Gastrocnemius medialis (tissue), 4 donors: ENCODE data around the gene ADAMTS10. TPM values are rescaled to one million over a fixed set of nuclear protein-coding genes. Genes with fewer than 3 reads are reported as not detected.
A peak's percentile ranks its signal among the peaks of the same experiment; 100 is the strongest.
"Not testable (repeated sequence)": the region's sequence is repeated elsewhere in the genome, so short reads cannot be mapped to it uniquely, and the experiment has no call there.

Experiments used
- ATAC-seq, 2 donors: fragments of 150-250 bp; one replicate each; pipeline ENCODE4 v1.9.1; 2016
- DNase-seq, 2 donors: peaks; one replicate each; pipeline ENCODE4 v3.0.0-alpha.2; 2019
- H3K27ac ChIP-seq, 4 donors: fragments of 200-600 bp; sonication (generic); 1 replicate in 1 of 4; 2 replicates in 3 of 4; pipeline ENCODE4 v1.5.1; 2016 to 2018; ENCODE audit warnings: mild to moderate bottlenecking in 2 of 4, moderate library complexity in 1 of 4
- H3K27me3 ChIP-seq, 3 donors: fragments of 200-600 bp; sonication (generic) in 2 of 3; 1 replicate in 1 of 3; 2 replicates in 2 of 3; pipeline versions ENCODE4 v1.5.1 to v1.6.0; 2016 to 2019; ENCODE audit warnings: mild to moderate bottlenecking in 1 of 3, moderate library complexity in 1 of 3
- H3K36me3 ChIP-seq, 2 donors: fragments of 200-600 bp; sonication (generic) in 1 of 2; one replicate each; pipeline ENCODE4 v1.5.1; 2017 to 2018
- H3K4me1 ChIP-seq, 2 donors: fragments of 200-600 bp; sonication (generic) in 1 of 2; one replicate each; pipeline ENCODE4 v1.5.1; 2016 to 2017; ENCODE audit warnings: mild to moderate bottlenecking in 2 of 2
- H3K4me3 ChIP-seq, 4 donors: fragments of 200-600 bp; sonication (generic) in 3 of 4; 1 replicate in 1 of 4; 2 replicates in 3 of 4; pipeline ENCODE4 v1.5.1; 2016 to 2019; ENCODE audit warnings: mild to moderate bottlenecking in 2 of 4
- H3K9me3 ChIP-seq, 3 donors: fragments of 200-600 bp; sonication (generic) in 2 of 3; 1 replicate in 1 of 3; 2 replicates in 2 of 3; pipeline ENCODE4 v1.5.1; 2016 to 2019
- POLR2A ChIP-seq, 2 donors: fragments of 450-650 bp; IDR thresholded peaks; one replicate each; pipeline ENCODE4 v1.6.1; 2017; ENCODE audit warnings: antibody characterized with exemption in 2 of 2, mild to moderate bottlenecking in 2 of 2, moderate library complexity in 2 of 2
- in situ Hi-C, 4 donors: fragments of 200-750 bp; cut with MboI; loops; one replicate each; pipeline versions ENCODE4 v1.15.0 to v1.8.0; 2017; ENCODE audit warnings: low sequenced_read_pairs in 4 of 4
- intact Hi-C: fragments of 100-400 bp; cut with DNase I; formaldehyde crosslinking; loops from one replicate; pipeline ENCODE4 v1.15.1; 2023; ENCODE audit warnings: low total_unique reads
- total RNA-seq, 4 donors: library from RNA; depleted of rRNA; stranded (reverse); fragments of >200 nt; gene quantifications; one replicate each; pipeline versions ENCODE4 v1.1.0 to v1.2.3, GENCODE V29; 2016
- TF ChIP-seq, protein P1 (sequence below), 5 experiments: fragments of 450-650 bp in 3 of 5; fragments of 200-600 bp in 2 of 5; sonication (generic) in 2 of 5; IDR thresholded peaks in 4 of 5; conservative IDR thresholded peaks in 1 of 5; 1 replicate in 4 of 5; 2 replicates in 1 of 5; pipeline ENCODE4 v1.5.1; 2016 to 2019; ENCODE audit warnings: antibody characterized with exemption in 5 of 5, mild to moderate bottlenecking in 3 of 5, moderate library complexity in 3 of 5

Gene ADAMTS10
- total RNA-seq, 4 donors from 2014 or later: 2.2 to 7.7 (median 3.6) TPM

DNA sequence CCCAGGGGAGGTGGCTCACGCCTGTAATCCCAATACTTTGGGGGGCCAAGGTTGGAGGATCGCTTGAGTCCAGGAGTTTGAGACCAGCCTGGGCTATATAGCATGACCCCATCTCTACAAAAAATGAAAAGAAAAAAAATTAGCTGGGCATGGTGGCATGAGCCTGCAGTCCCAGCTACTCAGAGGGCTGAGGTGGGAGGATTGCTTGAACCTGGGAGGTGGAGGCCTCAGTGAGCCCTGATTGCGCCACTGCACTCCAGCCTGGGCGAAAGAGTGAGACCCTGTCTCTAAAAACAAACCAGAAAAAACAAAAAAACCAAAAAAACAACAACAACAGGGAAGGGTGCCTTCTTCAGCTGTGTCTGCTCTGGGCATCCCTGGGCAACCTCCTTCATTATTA is 32.8 kb downstream of the ADAMTS10 start:
- Histone ChIP-seq H3K4me1 (no peaks in the 10 kb centered on the region), H3K27me3 (peaks cover 0 to 14% (median 11%) of the 10 kb centered on the region in 3 donors), H3K36me3 (no peaks in the 10 kb centered on the region), H3K9me3 (no peaks in the 10 kb centered on the region), H3K27ac (no peak overlapping the region), H3K4me3 (no peak overlapping the region)
- in situ Hi-C loops (no loop called here), intact Hi-C loops (loop anchor here (2.0 to 5.0 kb wide), 2 partner anchors 163 to 225 kb away; no protein-coding TSS in a partner anchor)
- no peak for TF ChIP-seq POLR2A (IDR thresholded peaks at IDR 0.05)
- TF ChIP-seq, protein P1, sequence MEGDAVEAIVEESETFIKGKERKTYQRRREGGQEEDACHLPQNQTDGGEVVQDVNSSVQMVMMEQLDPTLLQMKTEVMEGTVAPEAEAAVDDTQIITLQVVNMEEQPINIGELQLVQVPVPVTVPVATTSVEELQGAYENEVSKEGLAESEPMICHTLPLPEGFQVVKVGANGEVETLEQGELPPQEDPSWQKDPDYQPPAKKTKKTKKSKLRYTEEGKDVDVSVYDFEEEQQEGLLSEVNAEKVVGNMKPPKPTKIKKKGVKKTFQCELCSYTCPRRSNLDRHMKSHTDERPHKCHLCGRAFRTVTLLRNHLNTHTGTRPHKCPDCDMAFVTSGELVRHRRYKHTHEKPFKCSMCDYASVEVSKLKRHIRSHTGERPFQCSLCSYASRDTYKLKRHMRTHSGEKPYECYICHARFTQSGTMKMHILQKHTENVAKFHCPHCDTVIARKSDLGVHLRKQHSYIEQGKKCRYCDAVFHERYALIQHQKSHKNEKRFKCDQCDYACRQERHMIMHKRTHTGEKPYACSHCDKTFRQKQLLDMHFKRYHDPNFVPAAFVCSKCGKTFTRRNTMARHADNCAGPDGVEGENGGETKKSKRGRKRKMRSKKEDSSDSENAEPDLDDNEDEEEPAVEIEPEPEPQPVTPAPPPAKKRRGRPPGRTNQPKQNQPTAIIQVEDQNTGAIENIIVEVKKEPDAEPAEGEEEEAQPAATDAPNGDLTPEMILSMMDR (IDR thresholded peaks at IDR 0.05 in 4 of 5, conservative IDR thresholded peaks at IDR 0.05 in 1 of 5): no peak
- no peak for ATAC-seq
- no peak for DNase-seq

DNA sequence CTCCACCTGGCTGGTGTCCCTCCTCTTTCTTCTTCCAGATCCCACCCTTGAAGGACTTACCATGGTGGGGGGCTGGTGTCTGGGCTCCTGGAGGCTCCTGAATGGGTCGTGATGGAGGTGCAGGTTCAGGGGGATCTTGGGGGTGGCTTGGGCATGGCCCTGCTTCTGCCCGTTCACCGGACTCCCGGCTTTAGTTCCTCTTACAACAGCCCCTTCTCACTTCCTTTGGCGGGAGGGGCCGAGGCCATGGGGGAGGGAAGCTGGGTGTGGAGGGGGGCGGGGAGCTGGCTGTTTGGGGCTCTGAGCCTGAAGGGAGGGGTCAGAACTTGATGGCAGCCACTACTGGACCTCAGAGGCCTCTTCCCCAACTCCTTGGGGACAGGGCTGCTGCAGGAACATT is 33.3 kb downstream of the ADAMTS10 start, which contains the start of gene MYO1F:
MYO1F (minus strand) TSS at position 196 of the 400 bp plus-strand sequence; CDS start at position 63, 133 bp downstream.
- in situ Hi-C loops: no loop called here
- DNase-seq (peak in 1 of 2 donors; percentile 33), ATAC-seq (no peak)
- peaks cover 0 to 14% (median 11%) of the 10 kb centered on the region in 3 donors for H3K27me3 ChIP-seq
- H3K9me3 ChIP-seq: no peaks in the 10 kb centered on the region
- H3K4me3 ChIP-seq: peak within 1 kb of the TSS in 2 of 4 donors; percentile 28 to 41
- TF ChIP-seq, protein P1 (IDR thresholded peaks at IDR 0.05 in 4 of 5, conservative IDR thresholded peaks at IDR 0.05 in 1 of 5): no peak
- TF ChIP-seq POLR2A (IDR thresholded peaks at IDR 0.05): no peak
- no peaks in the 10 kb centered on the region for H3K36me3 ChIP-seq
- peak within 1 kb of the TSS in 1 of 4 donors; percentile 22 for H3K27ac ChIP-seq
- H3K4me1 ChIP-seq: no peaks in the 10 kb centered on the region
- intact Hi-C loops: loop anchor here (5.0 kb wide), 1 partner anchor 225 kb away; no protein-coding TSS in a partner anchor

DNA sequence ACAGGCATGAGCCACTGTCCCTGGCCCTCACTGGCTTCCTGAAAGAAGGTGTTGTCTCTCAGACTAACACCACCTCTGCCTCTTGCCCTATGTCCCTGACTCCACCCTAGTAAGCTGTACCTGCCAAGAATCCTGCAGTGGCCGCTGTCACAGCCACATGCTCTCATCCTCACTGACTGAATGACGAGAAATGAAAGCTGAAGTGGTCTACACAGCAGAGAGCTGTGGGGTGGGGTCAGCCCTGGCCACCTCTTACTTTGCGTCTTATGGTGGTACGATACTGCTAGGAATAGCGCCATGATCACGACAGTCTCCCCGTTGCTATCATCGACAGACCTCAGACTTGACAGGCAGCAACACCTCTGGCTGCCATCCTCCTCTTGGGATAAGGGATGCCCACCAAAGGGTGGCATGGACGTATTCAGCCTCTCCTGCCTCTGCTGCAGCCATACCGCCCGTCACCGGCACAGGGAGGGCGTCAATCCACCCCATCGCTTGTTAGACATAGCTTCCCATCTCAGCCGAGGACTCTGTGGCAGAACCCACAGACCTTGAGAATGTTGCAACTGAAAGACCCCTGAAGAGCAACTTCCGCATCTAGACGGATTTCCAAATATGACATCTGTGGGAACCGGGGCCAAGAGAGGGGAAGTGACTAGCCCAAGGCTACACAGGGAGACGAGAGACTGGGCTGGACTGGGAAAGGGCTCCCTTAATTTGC is 34.1 kb downstream of the ADAMTS10 start:
- TF ChIP-seq, protein P1 (IDR thresholded peaks at IDR 0.05 in 4 of 5, conservative IDR thresholded peaks at IDR 0.05 in 1 of 5): no peak
- TF ChIP-seq POLR2A (IDR thresholded peaks at IDR 0.05): no peak
- in situ Hi-C loops (no loop called here), intact Hi-C loops (loop anchor here (5.0 kb wide), 1 partner anchor 224 kb away; no protein-coding TSS in a partner anchor)
- no peaks in the 10 kb centered on the region for H3K9me3 ChIP-seq
- H3K36me3 ChIP-seq: no peaks in the 10 kb centered on the region
- peaks cover 0 to 14% (median 11%) of the 10 kb centered on the region in 3 donors for H3K27me3 ChIP-seq
- no peak overlapping the region for H3K27ac ChIP-seq
- DNase-seq (no peak), ATAC-seq (no peak)
- peak overlapping the region in 2 of 4 donors; percentile 28 to 41 for H3K4me3 ChIP-seq
- H3K4me1 ChIP-seq: no peaks in the 10 kb centered on the region

DNA sequence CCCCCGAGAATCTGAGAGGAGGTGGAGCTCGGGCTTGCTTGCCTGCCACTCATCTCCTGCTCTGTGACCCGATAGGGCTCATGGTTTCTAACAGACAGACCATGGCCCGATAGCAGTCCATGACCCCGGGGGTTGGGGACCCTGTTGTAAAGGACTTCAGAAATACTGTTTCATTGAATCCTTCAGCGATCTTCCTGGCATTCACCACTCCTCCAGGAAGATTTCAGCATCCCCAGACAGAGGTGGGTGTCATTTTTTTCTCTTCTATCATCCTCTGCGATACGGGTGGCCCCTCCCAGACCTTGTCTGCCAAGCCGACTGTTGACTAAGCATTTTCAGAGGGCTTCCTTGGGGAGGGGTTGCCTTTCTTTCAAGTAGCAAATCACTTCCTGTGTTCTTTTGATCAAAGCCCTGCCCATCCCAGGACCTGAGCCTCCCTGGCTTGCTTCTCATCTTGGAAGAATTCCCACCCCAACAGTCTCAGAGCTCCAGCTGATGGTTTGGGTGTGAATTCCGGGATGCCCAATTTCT is 35.0 kb downstream of the ADAMTS10 start:
- Histone ChIP-seq H3K27me3 (peaks cover 0 to 9% (median 8%) of the 10 kb centered on the region in 3 donors), H3K4me3 (peak overlapping the region in 1 of 4 donors; percentile 41), H3K4me1 (no peaks in the 10 kb centered on the region), H3K9me3 (no peaks in the 10 kb centered on the region), H3K27ac (no peak overlapping the region), H3K36me3 (no peaks in the 10 kb centered on the region)
- intact Hi-C loops: loop anchor here (5.0 kb wide), 1 partner anchor 223 kb away; no protein-coding TSS in a partner anchor
- no peak for TF ChIP-seq POLR2A (IDR thresholded peaks at IDR 0.05)
- TF ChIP-seq, protein P1 (IDR thresholded peaks at IDR 0.05 in 4 of 5, conservative IDR thresholded peaks at IDR 0.05 in 1 of 5): no peak
- ATAC-seq (no peak), DNase-seq (no peak)
- in situ Hi-C loops: no loop called here

DNA sequence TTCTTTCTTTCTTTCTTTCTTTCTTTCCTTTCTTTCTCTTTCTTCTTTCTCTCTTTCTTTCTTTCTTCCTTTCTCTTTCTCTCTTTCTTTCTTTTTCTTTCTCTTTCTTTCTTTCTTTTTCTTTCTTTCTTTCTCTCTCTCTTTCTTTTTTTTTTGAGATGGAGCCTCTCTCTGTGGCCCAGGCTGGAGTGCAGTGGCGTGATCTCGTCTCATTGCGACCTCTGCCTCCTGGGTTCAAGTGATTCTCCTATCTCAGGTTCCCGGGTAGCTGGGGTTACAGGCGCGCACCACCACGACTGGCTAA is 35.9 kb downstream of the ADAMTS10 start:
- H3K36me3 ChIP-seq, H3K4me3 ChIP-seq, H3K9me3 ChIP-seq, DNase-seq, ATAC-seq, in situ Hi-C loops, H3K27me3 ChIP-seq, intact Hi-C loops, H3K27ac ChIP-seq, H3K4me1 ChIP-seq: not testable (repeated sequence)
